Mesendoderm (in vitro differentiated cells): Measurements from ENCODE around the gene TAS2R60.
"Not testable (repeated sequence)": the region's sequence is repeated elsewhere in the genome, so short reads cannot be mapped to it uniquely, and the experiment has no call there.

Experiments used
- DNase-seq: peaks from one replicate; pipeline ENCODE4 v3.0.0; 2013
- H2AK5ac ChIP-seq: 2 replicates; pipeline ENCODE4 v1.6.1; 2013; ENCODE audit warnings: low read length, inconsistent platforms
- H2BK120ac ChIP-seq: 2 replicates; pipeline ENCODE4 v1.6.1; 2013; ENCODE audit warnings: low read depth, mild to moderate bottlenecking, low read length, moderate library complexity, mixed read lengths
- H2BK15ac ChIP-seq: replicated peaks from 2 replicates; pipeline ENCODE4 v1.6.1; 2013; ENCODE audit warnings: low read depth, mild to moderate bottlenecking, moderate library complexity
- H2BK5ac ChIP-seq: 2 replicates; pipeline ENCODE4 v1.6.1; 2013; ENCODE audit warnings: low read length, inconsistent platforms
- H3K18ac ChIP-seq: 2 replicates; pipeline ENCODE4 v1.6.1; 2013; ENCODE audit warnings: mild to moderate bottlenecking, low read length, mixed read lengths
- H3K23ac ChIP-seq: one replicate; pipeline ENCODE4 v1.6.1; 2013; ENCODE audit warnings: low read length
- H3K27ac ChIP-seq: 2 replicates; pipeline ENCODE4 v1.5.1; 2013; ENCODE audit warnings: low read depth, mild to moderate bottlenecking, inconsistent platforms, low read length, moderate library complexity
- H3K27me3 ChIP-seq: 2 replicates; pipeline ENCODE4 v1.6.1; 2013; ENCODE audit warnings: low read length, control low read depth, mild to moderate bottlenecking, inconsistent platforms; ENCODE audit not compliant: insufficient read depth, poor library complexity
- H3K36me3 ChIP-seq: 2 replicates; pipeline ENCODE4 v1.6.1; 2013; ENCODE audit warnings: low read length, inconsistent platforms; ENCODE audit not compliant: control insufficient read depth, insufficient read depth
- H3K4ac ChIP-seq: one replicate; pipeline ENCODE4 v1.6.1; 2013; ENCODE audit warnings: low read depth, mild to moderate bottlenecking, low read length, moderate library complexity
- H3K4me1 ChIP-seq: 2 replicates; pipeline ENCODE4 v1.6.1; 2013; ENCODE audit warnings: low read depth, low read length, inconsistent platforms; ENCODE audit not compliant: control insufficient read depth
- H3K4me2 ChIP-seq: 2 replicates; pipeline ENCODE4 v1.6.1; 2013; ENCODE audit warnings: low read length
- H3K4me3 ChIP-seq: 2 replicates; pipeline ENCODE4 v1.5.1; 2013; ENCODE audit warnings: mild to moderate bottlenecking, low read length
- H3K56ac ChIP-seq: one replicate; pipeline ENCODE4 v1.6.1; 2013; ENCODE audit warnings: low read length
- H3K79me1 ChIP-seq: 2 replicates; pipeline ENCODE4 v1.6.1; 2013; ENCODE audit warnings: low read length, inconsistent platforms
- H3K79me2 ChIP-seq: 2 replicates; pipeline ENCODE4 v1.6.1; 2013; ENCODE audit warnings: mild to moderate bottlenecking, low read length; ENCODE audit not compliant: control insufficient read depth, insufficient read depth
- H3K9ac ChIP-seq: 2 replicates; pipeline ENCODE4 v1.6.1; 2013; ENCODE audit warnings: low read length, inconsistent platforms
- H4K5ac ChIP-seq: one replicate; pipeline ENCODE4 v1.6.1; 2013; ENCODE audit warnings: low read length
- H4K8ac ChIP-seq: one replicate; pipeline ENCODE4 v1.6.1; 2013; ENCODE audit warnings: low read depth, mild to moderate bottlenecking, control low read depth, low read length, moderate library complexity
- WGBS: extraction: QIAGEN DNeasy Blood & Tissue Kit; methylation state at CpG from one replicate; pipeline ENCODE4 v1.1.7; 2013; ENCODE audit warnings: low lambda C conversion rate, missing lambda C conversion rate; ENCODE audit not compliant: insufficient coverage; ENCODE audit errors: extremely low coverage; 5-methylcytosine and 5-hydroxymethylcytosine counted together

Gene TAS2R60

DNA sequence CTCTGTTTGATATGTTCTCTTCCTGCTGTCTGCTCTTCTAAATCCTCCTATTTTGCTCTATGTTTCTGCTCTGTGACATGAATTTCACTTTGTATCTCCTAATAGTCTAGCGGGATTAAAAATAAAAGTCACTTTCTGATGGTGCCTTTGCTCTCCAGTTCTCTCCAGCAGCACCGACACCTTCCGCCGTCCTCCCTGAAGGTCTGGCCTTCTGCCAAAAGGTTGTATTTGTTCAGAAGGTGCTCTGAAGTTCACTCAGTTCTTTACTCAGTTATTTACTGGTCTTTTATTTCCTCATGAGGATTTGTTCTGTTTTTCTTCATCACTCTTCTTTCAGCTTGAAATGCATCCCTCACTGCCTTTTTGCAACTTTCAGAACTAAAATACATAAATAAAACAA lies 23.4 kb upstream of the TAS2R60 start:
- Histone ChIP-seq H3K79me1 (no peaks in the 10 kb centered on the region), H4K5ac (no peak overlapping the region)
- no CpG with 5 or more reads among the region's 4 CpGs for WGBS

DNA sequence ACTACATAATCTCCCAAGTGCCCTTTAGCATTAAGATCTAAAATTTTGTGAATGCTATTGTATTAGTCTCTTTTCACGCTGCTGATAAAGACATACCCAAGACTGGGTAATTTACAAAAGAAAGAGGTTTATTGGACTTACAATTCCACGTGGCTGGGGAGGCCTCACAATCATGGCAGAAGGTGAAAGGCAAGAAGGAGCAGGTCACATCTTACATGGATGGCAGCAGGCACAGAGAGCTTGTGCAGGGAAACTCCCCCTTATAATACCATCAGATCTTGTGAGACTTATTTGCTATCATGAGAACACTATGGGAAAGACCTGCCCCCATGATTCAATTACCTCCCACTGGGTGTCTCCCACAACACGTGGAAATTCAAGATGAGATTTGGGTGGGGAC lies 22.6 kb upstream of the TAS2R60 start:
- not testable (repeated sequence) for H3K27ac ChIP-seq, H4K8ac ChIP-seq, H3K4ac ChIP-seq, H2AK5ac ChIP-seq, H3K79me1 ChIP-seq, H4K5ac ChIP-seq, H3K4me3 ChIP-seq, H2BK120ac ChIP-seq, H3K9ac ChIP-seq, H3K4me2 ChIP-seq, H2BK5ac ChIP-seq, H3K79me2 ChIP-seq, H3K4me1 ChIP-seq, H3K56ac ChIP-seq, H3K23ac ChIP-seq, H3K27me3 ChIP-seq, DNase-seq, H3K18ac ChIP-seq, H2BK15ac ChIP-seq, H3K36me3 ChIP-seq
- WGBS, result no CpG with 5 or more reads among the region's 3 CpGs

More for the DNA sequence above, 23.4 kb upstream of the TAS2R60 start:
- H3K9ac ChIP-seq, result no peak overlapping the region
- no peak overlapping the region for H3K4ac ChIP-seq
- H3K4me1 ChIP-seq, result no peaks in the 10 kb centered on the region
- H3K23ac ChIP-seq, result no peak overlapping the region
- H3K27me3 ChIP-seq, result no peaks in the 10 kb centered on the region
- H2AK5ac ChIP-seq, result no peak overlapping the region
- H4K8ac ChIP-seq, result no peak overlapping the region
- no peaks in the 10 kb centered on the region for H3K36me3 ChIP-seq
- no peak overlapping the region for H2BK5ac ChIP-seq
- H2BK15ac ChIP-seq, result no peak overlapping the region
- no peak overlapping the region for H2BK120ac ChIP-seq
- H3K79me2 ChIP-seq, result no peaks in the 10 kb centered on the region
- H3K4me3 ChIP-seq, result no peak overlapping the region
- no peak overlapping the region for H3K4me2 ChIP-seq
- H3K56ac ChIP-seq, result no peak overlapping the region
- no peak for DNase-seq
- H3K18ac ChIP-seq, result no peak overlapping the region
- H3K27ac ChIP-seq, result no peak overlapping the region

DNA sequence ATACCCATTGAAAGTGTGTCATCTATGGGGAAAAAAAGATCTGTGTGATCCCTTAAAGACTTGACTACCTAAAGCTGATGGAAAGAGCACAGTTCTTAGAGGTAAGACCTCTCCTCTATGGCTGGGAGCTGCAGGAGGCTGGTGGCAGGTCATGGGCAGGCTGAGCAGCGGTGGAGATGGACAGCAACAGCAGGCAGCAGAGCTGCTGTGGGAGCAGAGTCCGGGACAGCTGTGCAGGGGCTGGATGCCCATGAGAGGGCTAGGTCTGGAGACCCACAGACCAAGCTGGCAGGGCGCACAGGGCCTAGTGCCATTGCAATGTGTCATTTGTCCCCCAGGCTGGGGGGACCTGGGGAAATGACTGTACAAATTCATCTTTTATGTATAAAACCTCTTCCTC lies 21.2 kb upstream of the TAS2R60 start:
- Histone ChIP-seq H3K4me2 (no peak overlapping the region), H4K8ac (no peak overlapping the region), H3K4ac (no peak overlapping the region), H3K27me3 (no peaks in the 10 kb centered on the region), H2AK5ac (no peak overlapping the region), H3K18ac (no peak overlapping the region), H3K23ac (no peak overlapping the region), H2BK120ac (no peak overlapping the region), H2BK15ac (no peak overlapping the region), H3K27ac (no peak overlapping the region), H4K5ac (no peak overlapping the region), H3K79me1 (no peaks in the 10 kb centered on the region), H3K4me3 (no peak overlapping the region), H3K79me2 (no peaks in the 10 kb centered on the region), H3K56ac (no peak overlapping the region), H3K4me1 (no peaks in the 10 kb centered on the region), H2BK5ac (no peak overlapping the region), H3K9ac (no peak overlapping the region), H3K36me3 (no peaks in the 10 kb centered on the region)
- no CpG with 5 or more reads among the region's 3 CpGs for WGBS
- DNase-seq, result no peak

DNA sequence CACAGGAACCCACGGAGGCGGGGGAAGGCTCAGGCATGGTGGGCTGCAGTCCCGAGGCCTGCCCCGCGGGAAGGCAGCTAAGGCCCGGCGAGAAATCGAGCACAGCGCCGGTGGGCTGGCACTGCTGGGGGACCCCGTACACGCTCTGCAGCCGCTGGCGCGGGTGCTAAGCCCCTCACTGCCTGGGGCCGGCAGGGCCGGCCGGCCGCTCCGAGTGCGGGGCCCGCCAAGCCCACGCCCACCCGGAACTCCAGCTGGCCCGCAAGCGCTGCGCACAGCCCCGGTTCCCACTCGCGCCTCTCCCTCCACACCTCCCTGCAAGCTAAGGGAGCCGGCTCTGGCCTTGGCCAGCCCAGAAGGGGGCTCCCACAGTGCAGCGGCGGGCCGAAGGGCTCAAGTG lies 18.8 kb upstream of the TAS2R60 start:
- DNase-seq, H3K4me1 ChIP-seq, H3K23ac ChIP-seq, H4K5ac ChIP-seq, H3K36me3 ChIP-seq, H3K9ac ChIP-seq, H3K27ac ChIP-seq, H3K4ac ChIP-seq, H3K4me2 ChIP-seq, H3K27me3 ChIP-seq, H3K18ac ChIP-seq, H2BK5ac ChIP-seq, H3K79me2 ChIP-seq, H3K79me1 ChIP-seq, H4K8ac ChIP-seq, H2AK5ac ChIP-seq, H2BK15ac ChIP-seq, H2BK120ac ChIP-seq, H3K4me3 ChIP-seq, H3K56ac ChIP-seq: not testable (repeated sequence)
- WGBS, result no CpG with 5 or more reads among the region's 34 CpGs

DNA sequence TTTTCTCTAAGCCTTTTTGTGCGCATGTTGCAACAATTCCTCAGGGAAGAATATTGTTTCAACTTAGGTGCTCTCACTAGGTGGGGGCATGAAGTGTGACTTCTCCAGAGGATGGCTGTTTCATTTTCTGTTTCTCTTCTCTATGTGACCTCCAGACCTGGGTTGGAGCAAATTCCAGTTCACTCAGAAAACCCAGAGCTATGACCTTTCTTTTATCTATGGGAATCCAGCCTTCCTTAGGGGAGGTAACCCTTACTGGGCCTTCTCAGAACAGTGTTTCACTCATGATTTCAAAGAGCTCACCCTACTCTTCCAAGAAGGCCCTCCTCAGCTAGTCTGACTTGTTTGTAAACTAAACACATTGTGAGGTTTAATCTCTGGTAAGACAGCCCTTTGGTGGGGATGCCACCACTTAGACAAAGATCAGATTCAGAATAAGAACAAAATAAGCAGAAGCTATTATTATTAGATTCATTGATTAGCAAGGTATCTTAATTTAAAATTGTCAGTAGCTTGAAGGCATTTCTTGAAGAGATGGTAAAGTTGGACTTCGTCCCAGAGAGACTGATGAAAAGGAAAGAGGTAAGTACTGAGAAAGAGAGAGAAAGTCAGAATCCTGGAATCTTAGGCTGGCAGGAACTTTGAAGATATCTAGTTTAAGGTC lies 16.6 kb upstream of the TAS2R60 start:
- Histone ChIP-seq H2BK15ac (no peak overlapping the region), H3K9ac (no peak overlapping the region), H3K79me1 (no peaks in the 10 kb centered on the region), H3K36me3 (no peaks in the 10 kb centered on the region), H3K4me1 (no peaks in the 10 kb centered on the region), H4K5ac (no peak overlapping the region), H2BK120ac (no peak overlapping the region), H3K23ac (no peak overlapping the region), H4K8ac (no peak overlapping the region), H3K4me3 (no peak overlapping the region), H2AK5ac (no peak overlapping the region), H3K79me2 (no peaks in the 10 kb centered on the region), H3K4me2 (no peak overlapping the region), H3K27ac (no peak overlapping the region), H3K4ac (no peak overlapping the region), H3K56ac (no peak overlapping the region), H3K18ac (no peak overlapping the region), H3K27me3 (no peaks in the 10 kb centered on the region), H2BK5ac (no peak overlapping the region)
- no peak for DNase-seq
- no CpG with 5 or more reads among the region's 2 CpGs for WGBS
